SK-N-SH (cell line): ENCODE measurements around the gene PRICKLE4.

ENCODE experiments used
- CTCF ChIP-seq: fragments of 200-600 bp; sonication (generic); IDR thresholded peaks from 2 replicates; pipeline ENCODE4 v1.6.1; 2017; ENCODE audit warnings: antibody characterized with exemption, mild to moderate bottlenecking, moderate library complexity
- MAX ChIP-seq: IDR thresholded peaks from 2 replicates; pipeline ENCODE4 v1.4.0; 2012; ENCODE audit warnings: low read depth
- REST ChIP-seq: IDR thresholded peaks from 2 replicates; pipeline ENCODE4 v1.6.1; 2012; ENCODE audit warnings: mild to moderate bottlenecking, low read depth, low read length, moderate library complexity
- USF2 ChIP-seq: fragments of 150-350 bp; IDR thresholded peaks from 2 replicates; pipeline ENCODE4 v1.6.1; 2017; ENCODE audit warnings: antibody characterized with exemption, low read length, low read depth, borderline replicate concordance

GRCh38 chr6:41799559-41799911, 19.0 kb downstream of the PRICKLE4 start:
- TF ChIP-seq USF2 = no peak
- no peak for TF ChIP-seq REST
- TF ChIP-seq CTCF = no peak
- TF ChIP-seq MAX = no peak
